PC-9 (cell line): ENCODE results near the gene ATP10A. TPM values are rescaled to one million over a fixed set of nuclear protein-coding genes. Genes with fewer than 3 reads are reported as not detected.

Experiments used
- BruUV-seq: library from RNA; stranded (reverse); fragments of 400-500 nt; replicated peaks from 2 replicates; lab custom pipeline; 2021; lab: Mats Ljungman, UMichigan
- CTCF ChIA-PET: fragments of 300-600 bp; sonication (Branson Sonifier 250); formaldehyde crosslinking; loops from one replicate; lab custom pipeline; 2022; ENCODE audit warnings: antibody characterized with exemption; lab: Charles Lee
- POLR2A ChIA-PET: fragments of 300-600 bp; sonication (Branson Sonifier 250); formaldehyde crosslinking; loops from one replicate; lab custom pipeline; 2022; ENCODE audit warnings: antibody characterized with exemption; ENCODE audit not compliant: unreplicated experiment; lab: Charles Lee
- DNase-seq, 2 experiments: peaks; one replicate each; pipeline versions ENCODE4 v3.0.0 to v3.0.0-alpha.2; 2015 to 2022; ENCODE audit warnings: mixed read lengths in 1 of 2
- H2AFZ ChIP-seq: fragments of 200-600 bp; sonication (generic); 2 replicates; pipeline ENCODE4 v1.8.1; 2017; ENCODE audit warnings: antibody characterized with exemption
- H3F3A ChIP-seq: fragments of 200-600 bp; sonication (generic); 2 replicates; pipeline ENCODE4 v1.8.1; 2017; ENCODE audit warnings: antibody characterized with exemption, mild to moderate bottlenecking, low read depth; ENCODE audit not compliant: insufficient read depth
- H3K27ac ChIP-seq: fragments of 200-600 bp; sonication (generic); 2 replicates; pipeline ENCODE4 v1.6.1; 2016; ENCODE audit warnings: mixed run types
- H3K27me3 ChIP-seq: fragments of 200-600 bp; sonication (generic); 2 replicates; pipeline ENCODE4 v1.6.1; 2016; ENCODE audit warnings: low read depth, mixed run types; ENCODE audit not compliant: insufficient read depth
- H3K36me3 ChIP-seq: fragments of 200-600 bp; sonication (generic); 2 replicates; pipeline ENCODE4 v1.6.1; 2016; ENCODE audit warnings: low read depth, mixed run types
- H3K4me1 ChIP-seq: fragments of 200-600 bp; sonication (generic); replicated peaks from 2 replicates; pipeline ENCODE4 v1.6.1; 2016; ENCODE audit warnings: mixed run types; ENCODE audit not compliant: insufficient read depth
- H3K4me2 ChIP-seq: fragments of 200-600 bp; sonication (generic); 2 replicates; pipeline ENCODE4 v1.6.1; 2017; ENCODE audit warnings: mixed run types
- H3K4me3 ChIP-seq: fragments of 200-600 bp; sonication (generic); 2 replicates; pipeline ENCODE4 v1.6.1; 2016; ENCODE audit warnings: mixed run types
- H3K79me2 ChIP-seq: fragments of 200-600 bp; sonication (generic); 2 replicates; pipeline ENCODE4 v1.6.1; 2017; ENCODE audit warnings: low read depth, mixed run types
- H3K9me2 ChIP-seq: fragments of 200-600 bp; sonication (generic); 2 replicates; pipeline ENCODE4 v1.8.1; 2017; ENCODE audit warnings: mild to moderate bottlenecking; ENCODE audit not compliant: insufficient read depth
- H3K9me3 ChIP-seq: fragments of 200-600 bp; sonication (generic); 2 replicates; pipeline ENCODE4 v1.8.1; 2016; ENCODE audit warnings: low read depth; ENCODE audit not compliant: insufficient read depth
- H4K20me1 ChIP-seq: fragments of 200-600 bp; sonication (generic); 2 replicates; pipeline ENCODE4 v1.8.1; 2017; ENCODE audit not compliant: insufficient read depth
- CTCF ChIP-seq: fragments of 200-600 bp; sonication (generic); conservative IDR thresholded peaks from 2 replicates; pipeline ENCODE4 v1.6.1; 2017; ENCODE audit warnings: mixed run types, antibody characterized with exemption, mild to moderate bottlenecking, moderate library complexity
- EZH2 ChIP-seq: fragments of 200-600 bp; sonication (generic); IDR thresholded peaks from 2 replicates; pipeline ENCODE4 v1.8.0; 2017; ENCODE audit warnings: antibody characterized with exemption, low read depth
- intact Hi-C: fragments of 100-400 bp; cut with micrococcal nuclease; formaldehyde crosslinking; loops from one replicate; pipeline ENCODE4 v1.10.0; 2022; ENCODE audit not compliant: unreplicated experiment
- total RNA-seq: library from RNA; stranded (reverse); gene quantifications from 2 replicates; pipeline ENCODE4 v1.2.3, GENCODE V29; 2021

ATP10A gene
- total RNA-seq, 1 experiment from 2014 or later, result not detected

GRCh38 chr15:25665913-25666312 lies 197.2 kb downstream of the ATP10A start:
- Histone ChIP-seq H3K4me2 (no peak overlapping the region), H3K9me3 (no peaks in the 10 kb centered on the region), H3K27me3 (peaks cover 32% of the 10 kb centered on the region), H3K27ac (no peak overlapping the region), H3K36me3 (no peaks in the 10 kb centered on the region), H4K20me1 (no peaks in the 10 kb centered on the region), H3K9me2 (no peaks in the 10 kb centered on the region), H3F3A (no peaks in the 10 kb centered on the region), H2AFZ (no peak overlapping the region), H3K4me1 (no peaks in the 10 kb centered on the region), H3K4me3 (no peak overlapping the region), H3K79me2 (no peaks in the 10 kb centered on the region)
- POLR2A ChIA-PET, result no interaction called here
- CTCF ChIA-PET, result no interaction called here
- no peak for DNase-seq
- intact Hi-C loops, result no loop called here
- no TSS peak for BruUV-seq
- TF ChIP-seq CTCF, result no peak
- TF ChIP-seq EZH2, result no peak

- H3K4me1 ChIP-seq, result no peaks in the 10 kb centered on the region
- H3K4me3 ChIP-seq, result no peak overlapping the region
- H2AFZ ChIP-seq, result no peak overlapping the region
- no peak for DNase-seq
- H3K27ac ChIP-seq, result no peak overlapping the region
- H3K9me3 ChIP-seq, result no peaks in the 10 kb centered on the region
- H3K9me2 ChIP-seq, result no peaks in the 10 kb centered on the region
- H3K36me3 ChIP-seq, result no peaks in the 10 kb centered on the region
- H4K20me1 ChIP-seq, result no peaks in the 10 kb centered on the region
- no peak overlapping the region for H3K4me2 ChIP-seq
- no TSS peak for BruUV-seq
- intact Hi-C loops, result no loop called here
- H3K79me2 ChIP-seq, result no peaks in the 10 kb centered on the region
- H3K27me3 ChIP-seq, result peaks cover 23% of the 10 kb centered on the region
- ChIA-PET POLR2A (no interaction called here), CTCF (no interaction called here)
- TF ChIP-seq EZH2, result no peak
- no peak for TF ChIP-seq CTCF
- no peaks in the 10 kb centered on the region for H3F3A ChIP-seq
Measured at GRCh38 chr15:25664761-25665160, 198.4 kb downstream of the ATP10A start.

GRCh38 chr15:25663515-25663914 lies 199.6 kb downstream of the ATP10A start:
- no peaks in the 10 kb centered on the region for H3K4me1 ChIP-seq
- BruUV-seq, result no TSS peak
- no peak overlapping the region for H3K4me2 ChIP-seq
- ChIA-PET CTCF (no interaction called here), POLR2A (no interaction called here)
- no peaks in the 10 kb centered on the region for H3F3A ChIP-seq
- no peak for TF ChIP-seq EZH2
- no peak for TF ChIP-seq CTCF
- intact Hi-C loops, result no loop called here
- H4K20me1 ChIP-seq, result no peaks in the 10 kb centered on the region
- H3K9me3 ChIP-seq, result no peaks in the 10 kb centered on the region
- peaks cover 28% of the 10 kb centered on the region for H3K27me3 ChIP-seq
- no peak overlapping the region for H3K27ac ChIP-seq
- no peak for DNase-seq
- no peaks in the 10 kb centered on the region for H3K9me2 ChIP-seq
- no peak overlapping the region for H3K4me3 ChIP-seq
- no peak overlapping the region for H2AFZ ChIP-seq
- H3K36me3 ChIP-seq, result no peaks in the 10 kb centered on the region
- H3K79me2 ChIP-seq, result no peaks in the 10 kb centered on the region
